ENCODE results near the gene OLA1. TPM values are rescaled to one million over a fixed set of nuclear protein-coding genes. Genes with fewer than 3 reads are reported as not detected.

Gene OLA1
- total and polyA plus RNA-seq, 2 of the 13 experiments (the other 11 are each of a cell fraction or from before 2014, with no cell fraction given): 153 to 241 TPM

GRCh38 chr2:174224125-174224524 is 24.2 kb downstream of the OLA1 start:
- no TSS peak for BruUV-seq (replicated peaks)
- Histone ChIP-seq H3K27ac (ENCODE audit: extremely low read length, insufficient read depth, low read length) (no peak overlapping the region), H3K4me3 (replicated peaks in 1 of 3; ENCODE audit: insufficient read depth in 1 of 3, low read depth in 2 of 3, low read length in 3 of 3) (no peak overlapping the region), H3K27me3 (ENCODE audit: control insufficient read depth in 1 of 2, insufficient read depth in 2 of 2, low read length in 2 of 2) (no peaks in the 10 kb centered on the region), H3K79me2 (ENCODE audit: insufficient read depth, low read length) (peaks cover 44% of the 10 kb centered on the region), H2AFZ (ENCODE audit: low read length) (no peak overlapping the region), H3K4me2 (ENCODE audit: low read depth, low read length) (no peak overlapping the region), H3K9me3 (ENCODE audit: low read length) (no peaks in the 10 kb centered on the region), H4K20me1 (ENCODE audit: insufficient read depth, low read length) (no peaks in the 10 kb centered on the region), H3K4me1 (ENCODE audit: insufficient read depth, low read length) (no peaks in the 10 kb centered on the region), H3K36me3 (replicated peaks in 1 of 2; ENCODE audit: control insufficient read depth in 1 of 2, insufficient read depth in 2 of 2, low read length in 2 of 2) (peaks cover 15 to 80% of the 10 kb centered on the region in 2 experiments), H3K9ac (ENCODE audit: insufficient read depth, low read depth, low read length) (no peak overlapping the region)
- FAIRE-seq (no peak), DNase-seq (ENCODE audit: low spot score) (no peak), ATAC-seq (no peak)
- 99% methylated on average over 5 of the region's 5 CpGs for WGBS (ENCODE audit: low lambda C conversion rate)
- CTCF ChIA-PET (ENCODE audit: low intra/inter-chr PET ratio, low total read pairs): no interaction called here
- POLR2A ChIA-PET: no interaction called here
- intact Hi-C loops (cut with micrococcal nuclease; ENCODE audit: unreplicated experiment) (no loop called here), in situ Hi-C loops (cut with HindIII; ENCODE audit: extremely low pct_ligation_motif_present, low pct_unique_long_range_greater_than_20kb) (no loop called here)
- TF ChIP-seq FUBP1 (CRISPR knock-in tag; IDR thresholded peaks at IDR 0.05; ENCODE audit: borderline replicate concordance) (no peak), MXI1 (IDR thresholded peaks at IDR 0.05; ENCODE audit: borderline replicate concordance, low read depth, low read length) (no peak), CSRNP1 (CRISPR knock-in tag; IDR thresholded peaks at IDR 0.05) (no peak), ONECUT2 (CRISPR knock-in tag; IDR thresholded peaks at IDR 0.05) (no peak), ZNF619 (CRISPR knock-in tag; IDR thresholded peaks at IDR 0.05) (no peak), ZBTB46 (CRISPR knock-in tag; IDR thresholded peaks at IDR 0.05; ENCODE audit: borderline replicate concordance) (no peak), NFE2L2 (IDR thresholded peaks at IDR 0.05; ENCODE audit: low read length) (no peak), FOXO4 (CRISPR knock-in tag; conservative IDR thresholded peaks at IDR 0.05) (no peak), MBD4 (IDR thresholded peaks at IDR 0.05; ENCODE audit: borderline replicate concordance, low read length) (no peak)
- TF ChIP-seq, protein P1, sequence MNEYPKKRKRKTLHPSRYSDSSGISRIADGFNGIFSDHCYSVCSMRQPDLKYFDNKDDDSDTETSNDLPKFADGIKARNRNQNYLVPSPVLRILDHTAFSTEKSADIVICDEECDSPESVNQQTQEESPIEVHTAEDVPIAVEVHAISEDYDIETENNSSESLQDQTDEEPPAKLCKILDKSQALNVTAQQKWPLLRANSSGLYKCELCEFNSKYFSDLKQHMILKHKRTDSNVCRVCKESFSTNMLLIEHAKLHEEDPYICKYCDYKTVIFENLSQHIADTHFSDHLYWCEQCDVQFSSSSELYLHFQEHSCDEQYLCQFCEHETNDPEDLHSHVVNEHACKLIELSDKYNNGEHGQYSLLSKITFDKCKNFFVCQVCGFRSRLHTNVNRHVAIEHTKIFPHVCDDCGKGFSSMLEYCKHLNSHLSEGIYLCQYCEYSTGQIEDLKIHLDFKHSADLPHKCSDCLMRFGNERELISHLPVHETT (CRISPR knock-in tag; conservative IDR thresholded peaks at IDR 0.05): no peak
- TF ChIP-seq, protein P2, sequence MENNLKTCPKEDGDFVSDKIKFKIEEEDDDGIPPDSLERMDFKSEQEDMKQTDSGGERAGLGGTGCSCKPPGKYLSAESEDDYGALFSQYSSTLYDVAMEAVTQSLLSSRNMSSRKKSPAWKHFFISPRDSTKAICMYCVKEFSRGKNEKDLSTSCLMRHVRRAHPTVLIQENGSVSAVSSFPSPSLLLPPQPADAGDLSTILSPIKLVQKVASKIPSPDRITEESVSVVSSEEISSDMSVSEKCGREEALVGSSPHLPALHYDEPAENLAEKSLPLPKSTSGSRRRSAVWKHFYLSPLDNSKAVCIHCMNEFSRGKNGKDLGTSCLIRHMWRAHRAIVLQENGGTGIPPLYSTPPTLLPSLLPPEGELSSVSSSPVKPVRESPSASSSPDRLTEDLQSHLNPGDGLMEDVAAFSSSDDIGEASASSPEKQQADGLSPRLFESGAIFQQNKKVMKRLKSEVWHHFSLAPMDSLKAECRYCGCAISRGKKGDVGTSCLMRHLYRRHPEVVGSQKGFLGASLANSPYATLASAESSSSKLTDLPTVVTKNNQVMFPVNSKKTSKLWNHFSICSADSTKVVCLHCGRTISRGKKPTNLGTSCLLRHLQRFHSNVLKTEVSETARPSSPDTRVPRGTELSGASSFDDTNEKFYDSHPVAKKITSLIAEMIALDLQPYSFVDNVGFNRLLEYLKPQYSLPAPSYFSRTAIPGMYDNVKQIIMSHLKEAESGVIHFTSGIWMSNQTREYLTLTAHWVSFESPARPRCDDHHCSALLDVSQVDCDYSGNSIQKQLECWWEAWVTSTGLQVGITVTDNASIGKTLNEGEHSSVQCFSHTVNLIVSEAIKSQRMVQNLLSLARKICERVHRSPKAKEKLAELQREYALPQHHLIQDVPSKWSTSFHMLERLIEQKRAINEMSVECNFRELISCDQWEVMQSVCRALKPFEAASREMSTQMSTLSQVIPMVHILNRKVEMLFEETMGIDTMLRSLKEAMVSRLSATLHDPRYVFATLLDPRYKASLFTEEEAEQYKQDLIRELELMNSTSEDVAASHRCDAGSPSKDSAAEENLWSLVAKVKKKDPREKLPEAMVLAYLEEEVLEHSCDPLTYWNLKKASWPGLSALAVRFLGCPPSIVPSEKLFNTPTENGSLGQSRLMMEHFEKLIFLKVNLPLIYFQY (CRISPR knock-in tag; IDR thresholded peaks at IDR 0.05; ENCODE audit: borderline replicate concordance): no peak

Data from HepG2 (cell line).